SJCRH30 (cell line): Measurements from ENCODE around the gene LTB. TPM values are rescaled to one million over a fixed set of nuclear protein-coding genes. Genes with fewer than 3 reads are reported as not detected.

Experiments
- DNase-seq, 2 experiments: peaks; one replicate each; pipeline ENCODE4 v3.0.0-alpha.2; 2015 to 2020
- H3K27ac ChIP-seq: fragments of 250-450 bp; sonication (Bioruptor Pico); 2 replicates; pipeline ENCODE4 v1.5.1; 2020; ENCODE audit warnings: mild to moderate bottlenecking, moderate library complexity
- H3K27me3 ChIP-seq: fragments of 250-450 bp; sonication (Bioruptor Pico); 2 replicates; pipeline ENCODE4 v1.5.1; 2020; ENCODE audit warnings: mild to moderate bottlenecking, moderate library complexity
- H3K36me3 ChIP-seq: fragments of 250-450 bp; sonication (Bioruptor Pico); 2 replicates; pipeline ENCODE4 v1.5.1; 2020; ENCODE audit warnings: mild to moderate bottlenecking, moderate library complexity
- H3K4me1 ChIP-seq: fragments of 250-450 bp; sonication (Bioruptor Pico); 2 replicates; pipeline ENCODE4 v1.5.1; 2020; ENCODE audit warnings: mild to moderate bottlenecking, moderate library complexity
- H3K4me3 ChIP-seq: fragments of 250-450 bp; sonication (Bioruptor Pico); 2 replicates; pipeline ENCODE4 v1.5.1; 2020; ENCODE audit warnings: mild to moderate bottlenecking, moderate library complexity
- H3K9me3 ChIP-seq: fragments of 250-450 bp; sonication (Bioruptor Pico); replicated peaks from 2 replicates; pipeline ENCODE4 v1.5.1; 2020; ENCODE audit warnings: mild to moderate bottlenecking, moderate library complexity
- total RNA-seq: library from RNA; depleted of rRNA; stranded (reverse); fragments of >200 nt; shearing (Covaris generic); gene quantifications from 2 replicates; pipeline ENCODE4 v1.2.3, GENCODE V29; 2014

The LTB gene
- total RNA-seq, 1 experiment from 2014 or later = not detected

GRCh38 chr6:31586008-31586407 is 3.8 kb upstream of the LTB start, which contains the start of gene LST1:
Gene LST1 (plus strand): TSS chr6:31586277. CDS start chr6:31587300, 1,023 bp downstream.
- H3K36me3 ChIP-seq = no peaks in the 10 kb centered on the region
- H3K4me1 ChIP-seq = 0 out of 2 replicates have a peak, but pooled peaks cover 4% of the 10 kb centered on the region

GRCh38 chr6:31585491-31585890 is 3.3 kb upstream of the LTB start:
- Histone ChIP-seq H3K36me3 (no peaks in the 10 kb centered on the region), H3K4me3 (no peak overlapping the region), H3K4me1 (0 out of 2 replicates have a peak, but pooled peaks cover 4% of the 10 kb centered on the region), H3K27ac (no peak overlapping the region), H3K27me3 (no peaks in the 10 kb centered on the region), H3K9me3 (no peaks in the 10 kb centered on the region)
- no peak for DNase-seq

More at GRCh38 chr6:31586008-31586407, 3.8 kb upstream of the LTB start, which contains the start of gene LST1:
- Histone ChIP-seq H3K27ac (no peak within 1 kb of the TSS), H3K27me3 (no peaks in the 10 kb centered on the region), H3K9me3 (no peaks in the 10 kb centered on the region), H3K4me3 (no peak within 1 kb of the TSS)
- no peak for DNase-seq

GRCh38 chr6:31581434-31582229 is 592 bp downstream of the LTB start:
- H3K9me3 ChIP-seq = no peaks in the 10 kb centered on the region
- peak overlapping the region; percentile 64 for H3K4me3 ChIP-seq
- no peaks in the 10 kb centered on the region for H3K27me3 ChIP-seq
- peak in 1 of 2 experiments; percentile 10 for DNase-seq
- H3K4me1 ChIP-seq = no peaks in the 10 kb centered on the region
- H3K36me3 ChIP-seq = no peaks in the 10 kb centered on the region
- no peak overlapping the region for H3K27ac ChIP-seq

- Histone ChIP-seq H3K36me3 (no peaks in the 10 kb centered on the region), H3K27me3 (no peaks in the 10 kb centered on the region), H3K4me1 (no peaks in the 10 kb centered on the region), H3K27ac (no peak overlapping the region), H3K4me3 (peak overlapping the region; percentile 64), H3K9me3 (no peaks in the 10 kb centered on the region)
- DNase-seq = peak; percentile 82 to 83
Measured at GRCh38 chr6:31580807-31581433, 1.3 kb downstream of the LTB start.

GRCh38 chr6:31580438-31580740 is 1.8 kb downstream of the LTB start:
- H3K27me3 ChIP-seq = no peaks in the 10 kb centered on the region; the same call in 1 of the 2 replicates
- no peaks in the 10 kb centered on the region for H3K4me1 ChIP-seq
- no peaks in the 10 kb centered on the region for H3K36me3 ChIP-seq
- H3K9me3 ChIP-seq = no peaks in the 10 kb centered on the region
- no peak for DNase-seq
- peak overlapping the region; percentile 64 for H3K4me3 ChIP-seq
- H3K27ac ChIP-seq = no peak overlapping the region

- Histone ChIP-seq H3K4me1 (no peaks in the 10 kb centered on the region), H3K4me3 (no peak overlapping the region), H3K27me3 (no peaks in the 10 kb centered on the region; the same call in 1 of the 2 replicates), H3K36me3 (no peaks in the 10 kb centered on the region), H3K9me3 (no peaks in the 10 kb centered on the region), H3K27ac (no peak overlapping the region)
- DNase-seq = no peak
Measured at GRCh38 chr6:31579546-31580437, 2.4 kb downstream of the LTB start.

GRCh38 chr6:31579119-31579505 is 3.1 kb downstream of the LTB start:
- H3K36me3 ChIP-seq = no peaks in the 10 kb centered on the region
- H3K9me3 ChIP-seq = no peaks in the 10 kb centered on the region
- H3K4me1 ChIP-seq = no peaks in the 10 kb centered on the region
- no peak for DNase-seq
- H3K27me3 ChIP-seq = no peaks in the 10 kb centered on the region; the same call in 1 of the 2 replicates
- no peak overlapping the region for H3K27ac ChIP-seq
- H3K4me3 ChIP-seq = no peak overlapping the region

GRCh38 chr6:31578184-31579118 is 3.8 kb downstream of the LTB start:
- Histone ChIP-seq H3K4me3 (no peak overlapping the region), H3K27me3 (no peaks in the 10 kb centered on the region; the same call in 1 of the 2 replicates), H3K36me3 (no peaks in the 10 kb centered on the region), H3K27ac (no peak overlapping the region), H3K9me3 (no peaks in the 10 kb centered on the region), H3K4me1 (no peaks in the 10 kb centered on the region)
- DNase-seq = no peak

- Histone ChIP-seq H3K4me3 (no peak overlapping the region), H3K9me3 (no peaks in the 10 kb centered on the region), H3K27me3 (peaks cover 2% of the 10 kb centered on the region; the same call in 1 of the 2 replicates), H3K27ac (no peak overlapping the region), H3K36me3 (no peaks in the 10 kb centered on the region), H3K4me1 (no peaks in the 10 kb centered on the region)
- DNase-seq = no peak
Measured at GRCh38 chr6:31577579-31577966, 4.7 kb downstream of the LTB start.

- Histone ChIP-seq H3K4me3 (no peak overlapping the region), H3K27ac (no peak overlapping the region), H3K36me3 (no peaks in the 10 kb centered on the region), H3K27me3 (peaks cover 5% of the 10 kb centered on the region; the same call in 1 of the 2 replicates), H3K4me1 (no peaks in the 10 kb centered on the region), H3K9me3 (no peaks in the 10 kb centered on the region)
- no peak for DNase-seq
Measured at GRCh38 chr6:31576897-31577578, 5.2 kb downstream of the LTB start.

GRCh38 chr6:31575952-31576685 is 6.1 kb downstream of the LTB start:
- no peak overlapping the region for H3K4me3 ChIP-seq
- peak; percentile 7 to 21 for DNase-seq
- no peak overlapping the region for H3K27ac ChIP-seq
- H3K9me3 ChIP-seq = no peaks in the 10 kb centered on the region
- H3K36me3 ChIP-seq = no peaks in the 10 kb centered on the region
- peaks cover 14% of the 10 kb centered on the region; the same call in 1 of the 2 replicates for H3K27me3 ChIP-seq
- H3K4me1 ChIP-seq = no peaks in the 10 kb centered on the region

- H3K4me3 ChIP-seq = no peak within 1 kb of the TSS
- H3K4me1 ChIP-seq = no peaks in the 10 kb centered on the region
- no peak for DNase-seq
- no peaks in the 10 kb centered on the region for H3K9me3 ChIP-seq
- H3K27me3 ChIP-seq = peaks cover 14% of the 10 kb centered on the region; the same call in 1 of the 2 replicates
- no peaks in the 10 kb centered on the region for H3K36me3 ChIP-seq
- no peak within 1 kb of the TSS for H3K27ac ChIP-seq
Measured at GRCh38 chr6:31575335-31575901, 6.8 kb downstream of the LTB start, which contains the start of gene TNF. Gene TNF (plus strand): TSS chr6:31575565. CDS start chr6:31575742, 177 bp downstream.
